Measurements from ENCODE around the gene SLC26A5.

SLC26A5 gene

GRCh38 chr7:103389263-103389662, 56.7 kb downstream of the SLC26A5 start:
- no peak for DNase-seq (ENCODE audit: low read depth in 1 of 2, low spot score in 1 of 2)

GRCh38 chr7:103388469-103389140, 57.4 kb downstream of the SLC26A5 start:
- DNase-seq (ENCODE audit: low read depth in 1 of 2, low spot score in 1 of 2), result no peak

More at GRCh38 chr7:103389263-103389662, 56.7 kb downstream of the SLC26A5 start:
- Histone ChIP-seq H3K27ac (replicated peaks) (no peak overlapping the region), H3K27me3 (ENCODE audit: insufficient read depth, poor library complexity, severe bottlenecking) (no peaks in the 10 kb centered on the region), H3K4me3 (replicated peaks; ENCODE audit: insufficient read depth, low read length) (no peak overlapping the region)
- no peak for TF ChIP-seq SPI1 (IDR thresholded peaks at IDR 0.05; ENCODE audit: borderline replicate concordance, low read depth)
- no peak for TF ChIP-seq POLR2AphosphoS5 (IDR thresholded peaks at IDR 0.05; ENCODE audit: low read depth)

GRCh38 chr7:103387242-103387641, 58.8 kb downstream of the SLC26A5 start:
- no peak overlapping the region for H3K27ac ChIP-seq (replicated peaks)
- H3K4me3 ChIP-seq (replicated peaks; ENCODE audit: insufficient read depth, low read length), result no peak overlapping the region
- TF ChIP-seq CTCF (IDR thresholded peaks at IDR 0.05; ENCODE audit: insufficient read depth, low read length), result no peak
- TF ChIP-seq POLR2AphosphoS5 (IDR thresholded peaks at IDR 0.05; ENCODE audit: low read depth), result no peak
- TF ChIP-seq REST (IDR thresholded peaks at IDR 0.05; ENCODE audit: insufficient replicate concordance, low read depth), result no peak
- no peak for TF ChIP-seq GABPA (IDR thresholded peaks at IDR 0.05; ENCODE audit: low read depth)
- no peak for TF ChIP-seq SPI1 (IDR thresholded peaks at IDR 0.05; ENCODE audit: borderline replicate concordance, low read depth)
- no peak for DNase-seq (ENCODE audit: low read depth in 1 of 2, low spot score in 1 of 2)
- H3K27me3 ChIP-seq (ENCODE audit: insufficient read depth, poor library complexity, severe bottlenecking), result no peaks in the 10 kb centered on the region

More at GRCh38 chr7:103388469-103389140, 57.4 kb downstream of the SLC26A5 start:
- H3K4me3 ChIP-seq (replicated peaks; ENCODE audit: insufficient read depth, low read length), result no peak overlapping the region
- H3K27ac ChIP-seq (replicated peaks), result no peak overlapping the region
- no peak for TF ChIP-seq SPI1 (IDR thresholded peaks at IDR 0.05; ENCODE audit: borderline replicate concordance, low read depth)
- no peak for TF ChIP-seq GABPA (IDR thresholded peaks at IDR 0.05; ENCODE audit: low read depth)
- TF ChIP-seq POLR2AphosphoS5 (IDR thresholded peaks at IDR 0.05; ENCODE audit: low read depth), result no peak
- no peak for TF ChIP-seq REST (IDR thresholded peaks at IDR 0.05; ENCODE audit: insufficient replicate concordance, low read depth)
- no peak for TF ChIP-seq CTCF (IDR thresholded peaks at IDR 0.05; ENCODE audit: insufficient read depth, low read length)
- no peaks in the 10 kb centered on the region for H3K27me3 ChIP-seq (ENCODE audit: insufficient read depth, poor library complexity, severe bottlenecking)

GRCh38 chr7:103382032-103382402, 64.0 kb downstream of the SLC26A5 start:
- Histone ChIP-seq H3K4me3 (replicated peaks; ENCODE audit: insufficient read depth, low read length) (no peak overlapping the region), H3K27me3 (ENCODE audit: insufficient read depth, poor library complexity, severe bottlenecking) (no peaks in the 10 kb centered on the region), H3K27ac (replicated peaks) (no peak overlapping the region)
- no peak for DNase-seq (ENCODE audit: low read depth in 1 of 2, low spot score in 1 of 2)
- TF ChIP-seq REST (IDR thresholded peaks at IDR 0.05; ENCODE audit: insufficient replicate concordance, low read depth) (no peak), SPI1 (IDR thresholded peaks at IDR 0.05; ENCODE audit: borderline replicate concordance, low read depth) (no peak), GABPA (IDR thresholded peaks at IDR 0.05; ENCODE audit: low read depth) (no peak), CTCF (IDR thresholded peaks at IDR 0.05; ENCODE audit: insufficient read depth, low read length) (no peak), POLR2AphosphoS5 (IDR thresholded peaks at IDR 0.05; ENCODE audit: low read depth) (no peak)
